GM18519 (cell line): ENCODE measurements around the gene SMIM5.
A peak's percentile ranks its signal among the peaks of the same experiment; 100 is the strongest.

Source experiments
- ATAC-seq: cut with Tn5 transposase; IDR thresholded peaks from one replicate; pipeline ENCODE4 v1.9.1; 2021; ENCODE audit warnings: mild to moderate bottlenecking, moderate library complexity; ENCODE audit not compliant: unreplicated experiment, low FRiP score

The SMIM5 gene

DNA sequence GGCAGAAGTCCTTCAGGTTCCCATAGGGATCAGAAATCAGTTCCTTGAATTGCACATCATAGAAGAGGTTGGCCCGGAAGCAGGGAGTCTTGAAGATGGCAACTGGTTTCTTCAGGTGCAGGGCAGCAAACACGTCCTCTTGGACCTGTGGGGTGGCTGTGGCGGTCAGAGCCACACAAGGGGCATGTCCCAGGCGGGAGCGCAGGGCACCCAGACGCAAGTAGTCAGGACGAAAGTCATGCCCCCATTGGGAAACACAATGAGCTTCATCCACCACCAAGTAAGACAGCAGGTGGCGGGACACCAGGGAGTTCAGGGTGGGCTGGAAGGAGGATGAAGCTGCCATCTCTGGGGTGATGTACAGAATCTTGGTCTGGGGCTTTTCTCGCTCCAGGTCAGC lies 29.3 kb downstream of the SMIM5 start:
- ATAC-seq, result no peak

DNA sequence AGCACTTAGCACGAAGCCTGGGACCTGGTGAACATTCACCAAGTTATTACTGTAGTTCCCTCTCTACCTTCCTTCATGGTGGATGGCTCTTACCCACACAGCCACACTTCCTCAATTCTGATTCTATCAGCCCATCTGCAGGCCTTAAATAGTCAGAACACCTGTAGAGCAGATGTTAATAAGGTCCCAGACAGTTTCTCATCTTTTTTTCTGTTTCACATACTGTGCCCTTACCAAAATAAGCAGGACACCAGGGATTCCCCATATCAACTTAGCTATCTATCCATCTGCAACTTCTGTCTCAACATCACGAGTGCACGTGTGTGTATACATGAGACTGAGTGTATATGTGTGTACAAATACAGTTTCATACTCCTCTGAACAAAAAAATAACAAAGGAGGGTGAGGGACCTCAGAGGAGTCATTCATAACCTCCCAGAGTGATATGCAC lies 30.9 kb downstream of the SMIM5 start:
- no peak for ATAC-seq

GRCh38 chr17:75665981-75666380 lies 32.7 kb downstream of the SMIM5 start:
- no peak for ATAC-seq

DNA sequence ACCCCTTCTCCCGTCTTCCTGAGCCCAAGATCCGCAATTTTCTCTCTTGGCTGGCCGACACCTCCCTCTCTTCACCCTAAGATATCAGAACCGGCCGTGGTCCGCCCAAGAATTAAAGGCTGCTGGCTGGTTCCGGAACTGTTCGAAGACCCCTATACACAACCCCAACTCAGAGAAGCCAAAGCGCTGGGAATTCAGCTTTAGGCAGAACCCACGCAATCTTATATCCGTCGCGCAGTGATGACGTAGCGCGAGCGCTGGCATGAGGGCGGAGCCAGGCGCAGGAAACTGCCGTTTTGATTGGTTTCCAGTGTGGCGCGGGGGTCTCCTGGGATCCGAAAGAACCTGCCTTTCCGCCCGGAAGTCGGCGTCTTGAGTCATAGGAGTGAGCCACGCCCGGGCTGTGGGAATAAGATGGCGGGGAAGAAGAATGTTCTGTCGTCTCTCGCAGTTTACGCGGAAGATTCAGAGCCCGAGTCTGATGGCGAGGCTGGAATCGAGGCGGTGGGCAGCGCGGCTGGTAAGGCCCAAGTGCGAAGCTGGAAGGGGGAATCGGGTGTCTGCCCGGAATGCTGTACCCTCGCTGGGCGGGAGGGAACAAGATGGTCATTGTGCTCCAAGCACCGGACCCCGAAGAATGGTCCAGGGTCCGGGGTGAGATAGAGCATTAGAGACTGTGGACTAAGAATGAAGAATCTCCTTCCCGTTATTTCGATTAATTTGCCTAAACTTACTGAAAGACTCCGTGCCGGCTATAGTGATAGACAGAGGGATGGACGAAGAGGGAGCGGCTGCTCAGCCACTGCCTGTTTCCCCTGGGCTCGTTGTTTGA lies 33.9 kb downstream of the SMIM5 start, which contains the start of the genes RECQL5 and SAP30BP:
RECQL5 (minus strand) TSS at position 196 of the 832 bp plus-strand sequence. CDS start 597 bp downstream, outside the sequence.
SAP30BP (plus strand) TSS at position 380 of the 832 bp plus-strand sequence; CDS start at position 415, 35 bp downstream.
- ATAC-seq, result peak; percentile 46

- ATAC-seq, result no peak
These were observed 34.6 kb downstream of the SMIM5 start for GRCh38 chr17:75667825-75668224.

DNA sequence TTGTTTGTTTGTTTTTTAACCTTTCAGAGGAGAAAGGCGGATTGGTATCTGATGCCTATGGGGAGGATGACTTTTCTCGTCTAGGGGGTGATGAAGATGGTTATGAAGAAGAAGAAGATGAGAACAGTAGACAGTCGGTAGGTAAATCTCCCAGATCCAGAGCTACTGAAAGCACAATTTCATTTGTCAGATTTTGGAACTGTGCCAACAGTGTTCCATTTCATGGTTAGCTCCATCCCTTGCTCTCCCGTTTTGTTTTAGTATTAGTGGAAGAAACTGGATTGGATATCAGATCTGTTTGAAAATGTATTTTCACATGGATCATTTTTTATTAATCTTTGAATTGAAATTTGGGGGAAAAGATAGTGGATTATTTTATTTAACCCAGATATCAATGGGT lies 35.3 kb downstream of the SMIM5 start:
- no peak for ATAC-seq

DNA sequence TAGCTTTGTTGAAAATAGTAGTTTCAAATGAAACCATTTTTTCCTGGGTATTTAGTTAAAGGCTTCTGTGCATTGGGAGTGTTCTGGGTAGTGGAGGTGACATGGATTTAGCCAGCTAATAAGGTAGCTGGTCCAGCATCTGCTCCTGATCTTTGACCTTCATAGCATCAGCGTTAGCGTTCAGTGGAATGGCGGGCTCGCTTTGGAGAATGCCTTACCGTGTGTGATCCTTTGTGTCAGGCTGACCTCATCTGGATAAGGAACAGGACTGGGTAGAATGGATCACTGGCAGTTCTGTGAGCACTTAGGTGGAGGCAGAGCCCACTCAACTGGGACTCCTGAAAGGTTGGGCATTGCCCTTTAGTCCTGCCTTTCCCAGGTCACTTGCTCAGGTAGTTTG lies 37.6 kb downstream of the SMIM5 start:
- no peak for ATAC-seq

GRCh38 chr17:75672011-75672410 lies 38.8 kb downstream of the SMIM5 start:
- ATAC-seq, result no peak

DNA sequence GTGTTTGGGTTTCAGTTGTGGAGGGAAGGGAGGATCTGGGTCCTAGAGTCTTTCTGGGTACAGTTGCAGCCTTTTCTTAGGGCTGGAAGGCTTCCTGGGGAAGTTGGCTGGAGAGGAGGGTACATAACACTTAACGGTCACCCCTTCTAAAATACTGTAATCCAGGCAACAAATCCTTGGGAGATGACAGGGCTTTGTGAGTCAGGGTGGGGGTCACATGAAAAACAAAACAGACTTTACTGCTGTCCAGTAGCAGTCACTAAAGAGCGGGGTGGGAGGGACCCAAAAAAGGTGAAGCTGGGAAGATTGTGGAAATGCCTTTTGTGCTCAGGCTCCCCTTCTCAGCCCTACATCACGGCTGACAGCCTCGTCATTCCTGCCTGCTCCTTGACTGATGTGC lies 40.3 kb downstream of the SMIM5 start:
- ATAC-seq, result no peak

GRCh38 chr17:75676461-75676860 lies 43.2 kb downstream of the SMIM5 start:
- no peak for ATAC-seq

DNA sequence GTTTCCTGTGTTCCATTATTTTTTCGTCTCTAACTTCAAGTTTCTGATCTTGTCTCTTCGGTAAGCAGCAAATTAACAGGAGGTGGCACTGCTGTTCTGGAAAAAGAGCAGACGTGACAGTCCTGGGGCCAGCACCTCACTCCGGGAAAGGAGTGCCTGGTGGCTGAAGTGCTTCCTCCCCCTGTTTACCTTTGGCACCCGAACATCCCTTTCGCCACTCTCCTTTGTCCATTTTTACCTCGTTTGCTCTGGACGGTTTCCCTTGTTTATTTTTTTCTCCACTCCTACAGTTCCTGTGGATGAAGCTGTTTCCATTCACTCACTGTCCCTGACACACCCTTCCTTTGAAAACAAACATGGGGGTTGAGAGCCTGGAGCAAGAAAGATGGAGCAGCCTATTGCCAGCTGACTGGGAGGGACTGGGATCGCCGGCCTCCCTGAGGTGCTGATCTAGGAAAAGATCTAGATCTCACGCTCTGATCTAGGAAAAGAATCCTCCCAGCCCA lies 46.5 kb downstream of the SMIM5 start:
- ATAC-seq, result no peak

DNA sequence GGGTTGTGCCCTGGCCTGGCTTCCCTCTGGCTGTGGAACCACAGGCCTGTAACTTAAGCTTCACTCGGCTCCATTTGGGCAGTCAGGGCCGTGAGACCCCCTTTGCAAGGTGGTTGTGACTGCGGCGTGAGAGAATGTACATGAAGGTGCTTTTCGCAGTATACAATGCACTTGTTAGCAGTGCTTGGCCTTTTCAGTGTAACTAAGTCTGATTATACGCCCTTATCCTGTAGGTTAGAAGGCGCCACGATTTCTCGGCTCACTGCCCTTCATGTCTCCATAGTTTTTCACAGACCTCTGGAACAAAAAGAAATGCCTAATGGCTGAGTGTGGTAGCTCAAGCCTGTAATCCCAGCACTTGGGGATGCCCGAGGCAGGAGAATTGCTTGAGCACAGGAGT lies 47.2 kb downstream of the SMIM5 start:
- ATAC-seq, result no peak

DNA sequence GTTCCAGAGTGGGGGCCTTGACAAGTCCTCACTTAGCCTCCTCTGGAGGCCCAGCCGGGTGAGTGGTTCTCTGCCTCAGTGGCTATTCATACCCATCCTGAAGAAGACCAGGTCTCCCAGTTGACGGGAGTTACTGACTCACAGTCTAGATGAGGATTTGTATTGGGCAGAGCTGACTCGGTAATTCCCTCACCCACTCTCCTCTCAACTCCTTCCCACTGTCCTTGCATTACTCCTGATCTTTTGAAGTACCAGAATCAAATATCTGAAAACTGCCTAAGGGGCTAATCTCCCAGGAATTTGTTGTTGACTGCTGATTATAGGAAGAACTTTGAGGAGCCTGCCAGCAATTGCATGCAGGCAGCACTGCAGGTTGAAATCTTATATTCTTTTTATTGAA lies 48.1 kb downstream of the SMIM5 start:
- no peak for ATAC-seq

- no peak for ATAC-seq
These were observed 50.3 kb downstream of the SMIM5 start for GRCh38 chr17:75683583-75683982.

- ATAC-seq, result no peak
These were observed 51.0 kb downstream of the SMIM5 start for GRCh38 chr17:75684249-75684648.

- no peak for ATAC-seq
These were observed 51.7 kb downstream of the SMIM5 start for GRCh38 chr17:75684924-75685323.

- ATAC-seq, result no peak
These were observed 52.3 kb downstream of the SMIM5 start for GRCh38 chr17:75685499-75685898.

- no peak for ATAC-seq
These were observed 55.1 kb downstream of the SMIM5 start for GRCh38 chr17:75688209-75688825.

GRCh38 chr17:75689441-75689873 lies 56.2 kb downstream of the SMIM5 start:
- ATAC-seq, result no peak
